OCI-LY7 (cell line): ENCODE measurements around the gene COA8. TPM values are rescaled to one million over a fixed set of nuclear protein-coding genes. Genes with fewer than 3 reads are reported as not detected.
A peak's percentile ranks its signal among the peaks of the same experiment; 100 is the strongest.

Source experiments
- BruUV-seq: library from RNA; stranded (reverse); fragments of 400-500 nt; replicated peaks from 2 replicates; lab custom pipeline; 2021; lab: Mats Ljungman, UMichigan
- CTCF ChIA-PET: fragments of 300-600 bp; sonication (Branson Sonifier 250); formaldehyde crosslinking; loops from one replicate; lab custom pipeline; 2022; ENCODE audit warnings: antibody characterized with exemption; ENCODE audit not compliant: unreplicated experiment; lab: Charles Lee
- POLR2A ChIA-PET: fragments of 300-600 bp; sonication (Branson Sonifier 250); formaldehyde crosslinking; loops from one replicate; lab custom pipeline; 2022; ENCODE audit warnings: antibody characterized with exemption; lab: Charles Lee
- DNase-seq: peaks from one replicate; pipeline ENCODE4 v3.0.0-alpha.2; 2015; ENCODE audit warnings: low spot score
- H2AFZ ChIP-seq: fragments of 200-600 bp; sonication (generic), shearing (Covaris generic); 2 replicates; pipeline ENCODE4 v1.6.1; 2014; ENCODE audit warnings: mild to moderate bottlenecking, antibody characterized with exemption, low read length, moderate library complexity
- H3K27ac ChIP-seq: fragments of 200-600 bp; sonication (generic); 2 replicates; pipeline ENCODE4 v1.5.1; 2014; ENCODE audit warnings: mixed run types, low read depth, mild to moderate bottlenecking, moderate library complexity, low read length, inconsistent platforms; ENCODE audit not compliant: poor library complexity, severe bottlenecking
- H3K36me3 ChIP-seq: fragments of 200-600 bp; sonication (generic); 2 replicates; pipeline ENCODE4 v1.6.1; 2014; ENCODE audit warnings: mild to moderate bottlenecking, antibody characterized with exemption, low read length, moderate library complexity, mixed read lengths; ENCODE audit not compliant: insufficient read depth
- H3K4me1 ChIP-seq: fragments of 200-600 bp; sonication (generic); 2 replicates; pipeline ENCODE4 v1.5.1; 2014; ENCODE audit warnings: mild to moderate bottlenecking, low read length; ENCODE audit not compliant: insufficient read depth, poor library complexity, severe bottlenecking
- H3K4me2 ChIP-seq: fragments of 200-600 bp; sonication (generic); 2 replicates; pipeline ENCODE4 v1.6.1; 2014; ENCODE audit warnings: mild to moderate bottlenecking, low read length
- H3K4me3 ChIP-seq: fragments of 200-600 bp; sonication (generic); 2 replicates; pipeline ENCODE4 v1.5.1; 2014; ENCODE audit warnings: mild to moderate bottlenecking, low read depth, low read length; ENCODE audit not compliant: poor library complexity, severe bottlenecking
- H3K79me2 ChIP-seq: fragments of 200-600 bp; sonication (generic); 2 replicates; pipeline ENCODE4 v1.6.1; 2016; ENCODE audit warnings: low read depth, mild to moderate bottlenecking, low read length, moderate library complexity, mixed read lengths; ENCODE audit not compliant: insufficient read depth
- H3K9me2 ChIP-seq: fragments of 200-600 bp; sonication (generic); 2 replicates; pipeline ENCODE4 v1.6.1; 2016; ENCODE audit warnings: mild to moderate bottlenecking, low read length, mixed read lengths; ENCODE audit not compliant: insufficient read depth
- H3K9me3 ChIP-seq: fragments of 200-600 bp; sonication (generic); 2 replicates; pipeline ENCODE4 v1.6.1; 2014; ENCODE audit warnings: mild to moderate bottlenecking, mixed run types, low read length, mixed read lengths
- H4K20me1 ChIP-seq: fragments of 200-600 bp; sonication (generic); 2 replicates; pipeline ENCODE4 v1.6.1; 2014; ENCODE audit warnings: mild to moderate bottlenecking, antibody characterized with exemption, low read length, moderate library complexity, mixed read lengths; ENCODE audit not compliant: insufficient read depth
- EZH2phosphoT487 ChIP-seq: fragments of 200-600 bp; sonication (generic); IDR thresholded peaks from 2 replicates; pipeline ENCODE4 v1.6.1; 2018; ENCODE audit warnings: low read depth, borderline replicate concordance, mild to moderate bottlenecking, mixed run types, antibody characterized with exemption, low read length, moderate library complexity, mixed read lengths
- intact Hi-C: fragments of 100-400 bp; cut with micrococcal nuclease; formaldehyde crosslinking; loops from one replicate; pipeline ENCODE4 v1.10.0; 2022; ENCODE audit not compliant: unreplicated experiment
- total RNA-seq, 2 experiments: library from RNA; depleted of rRNA in 1 of 2; stranded (reverse); fragments of >200 nt in 1 of 2; shearing (Covaris generic) in 1 of 2; gene quantifications; 2 replicates each; pipeline ENCODE4 v1.2.3, GENCODE V29; 2014 to 2022
- TF ChIP-seq, protein P1 (sequence below): fragments of 200-600 bp; sonication (generic); conservative IDR thresholded peaks from 2 replicates; pipeline ENCODE4 v1.5.1; 2014; ENCODE audit warnings: mild to moderate bottlenecking, antibody characterized with exemption, low read length, moderate library complexity, mixed read lengths

The COA8 gene
- total RNA-seq, 2 experiments from 2014 or later, result 18.7 to 33.0 TPM

DNA sequence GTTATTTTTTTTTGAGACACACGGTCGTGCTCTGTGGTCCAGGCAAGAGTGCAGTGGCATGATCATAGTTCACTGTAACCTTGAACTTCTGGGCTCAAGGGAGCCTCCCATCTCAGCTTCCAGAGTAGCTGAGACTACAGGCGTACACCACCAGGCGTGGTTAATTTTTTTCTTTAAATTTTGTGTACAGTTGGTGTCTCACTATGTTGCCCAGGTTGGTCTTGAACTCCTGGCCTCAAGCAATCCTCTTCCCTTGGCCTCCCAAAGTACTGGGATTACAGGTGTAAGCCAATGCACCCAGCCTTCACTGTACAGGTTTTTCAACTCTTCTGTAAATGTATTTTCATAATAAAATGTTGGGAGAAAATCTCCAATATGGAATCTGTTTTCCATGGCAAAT is 60.5 kb downstream of the COA8 start:
- H3K4me3 ChIP-seq, result no peak overlapping the region
- no peaks in the 10 kb centered on the region for H3K9me3 ChIP-seq
- intact Hi-C loops, result no loop called here
- peak overlapping the region; percentile 83; the same call in 1 of the 2 replicates for H3K4me2 ChIP-seq
- H3K27ac ChIP-seq, result no peak overlapping the region
- H3K36me3 ChIP-seq, result no peaks in the 10 kb centered on the region
- H3K9me2 ChIP-seq, result no peaks in the 10 kb centered on the region
- BruUV-seq, result no TSS peak
- ChIA-PET POLR2A (no interaction called here), CTCF (no interaction called here)
- H2AFZ ChIP-seq, result no peak overlapping the region
- H4K20me1 ChIP-seq, result no peaks in the 10 kb centered on the region
- no peaks in the 10 kb centered on the region for H3K79me2 ChIP-seq
- no peak for DNase-seq
- TF ChIP-seq EZH2phosphoT487, result no peak
- TF ChIP-seq, protein P1, sequence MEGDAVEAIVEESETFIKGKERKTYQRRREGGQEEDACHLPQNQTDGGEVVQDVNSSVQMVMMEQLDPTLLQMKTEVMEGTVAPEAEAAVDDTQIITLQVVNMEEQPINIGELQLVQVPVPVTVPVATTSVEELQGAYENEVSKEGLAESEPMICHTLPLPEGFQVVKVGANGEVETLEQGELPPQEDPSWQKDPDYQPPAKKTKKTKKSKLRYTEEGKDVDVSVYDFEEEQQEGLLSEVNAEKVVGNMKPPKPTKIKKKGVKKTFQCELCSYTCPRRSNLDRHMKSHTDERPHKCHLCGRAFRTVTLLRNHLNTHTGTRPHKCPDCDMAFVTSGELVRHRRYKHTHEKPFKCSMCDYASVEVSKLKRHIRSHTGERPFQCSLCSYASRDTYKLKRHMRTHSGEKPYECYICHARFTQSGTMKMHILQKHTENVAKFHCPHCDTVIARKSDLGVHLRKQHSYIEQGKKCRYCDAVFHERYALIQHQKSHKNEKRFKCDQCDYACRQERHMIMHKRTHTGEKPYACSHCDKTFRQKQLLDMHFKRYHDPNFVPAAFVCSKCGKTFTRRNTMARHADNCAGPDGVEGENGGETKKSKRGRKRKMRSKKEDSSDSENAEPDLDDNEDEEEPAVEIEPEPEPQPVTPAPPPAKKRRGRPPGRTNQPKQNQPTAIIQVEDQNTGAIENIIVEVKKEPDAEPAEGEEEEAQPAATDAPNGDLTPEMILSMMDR, result no peak
- H3K4me1 ChIP-seq, result peaks cover 58% of the 10 kb centered on the region

DNA sequence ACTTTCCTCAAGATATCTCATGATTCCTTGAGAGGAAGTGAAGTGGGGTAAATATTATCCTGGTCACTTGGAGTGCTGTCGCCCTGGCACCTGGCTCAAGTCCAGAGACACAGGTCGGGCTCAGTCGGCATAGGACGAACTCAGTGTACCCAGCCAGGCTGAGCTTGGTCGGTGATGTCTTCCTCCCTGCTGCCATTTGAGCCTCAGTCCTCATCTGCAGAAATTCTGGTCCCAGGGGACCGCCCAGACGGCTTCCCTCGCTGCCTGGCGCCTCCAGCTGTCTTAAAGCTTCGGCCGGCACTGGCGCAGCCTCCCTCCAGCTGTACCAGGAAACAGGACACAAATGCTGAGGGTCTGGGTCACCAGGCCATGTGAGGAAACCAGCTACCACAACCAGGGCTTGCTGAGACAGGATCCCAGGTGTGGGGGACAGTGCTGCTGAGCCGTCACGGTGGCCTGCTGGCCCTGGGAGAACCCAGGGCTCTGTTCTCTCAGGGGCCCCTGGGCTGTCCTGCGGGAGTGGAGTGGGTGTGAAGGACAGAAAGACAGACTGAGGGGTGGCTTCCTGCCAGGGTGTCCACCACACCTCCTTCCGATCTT is 61.2 kb downstream of the COA8 start:
- DNase-seq, result peak; percentile 69
- Histone ChIP-seq H3K27ac (peak overlapping the region; percentile 82), H3K79me2 (no peaks in the 10 kb centered on the region), H3K36me3 (no peaks in the 10 kb centered on the region), H3K4me3 (no peak overlapping the region), H3K9me2 (no peaks in the 10 kb centered on the region), H4K20me1 (no peaks in the 10 kb centered on the region), H2AFZ (peak overlapping the region; percentile 30; the same call in 1 of the 2 replicates), H3K9me3 (no peaks in the 10 kb centered on the region), H3K4me2 (peak overlapping the region; percentile 83), H3K4me1 (peaks cover 61% of the 10 kb centered on the region)
- BruUV-seq, result no TSS peak
- CTCF ChIA-PET, result no interaction called here
- POLR2A ChIA-PET, result interaction anchor here (0.7 to 1.0 kb wide), 2 partner anchors 11 to 22 kb away, joined by 3 read pairs; no protein-coding TSS in a partner anchor
- intact Hi-C loops, result loop anchor here (2.0 kb wide), 1 partner anchor 29 kb away; no protein-coding TSS in a partner anchor
- TF ChIP-seq EZH2phosphoT487, result no peak

DNA sequence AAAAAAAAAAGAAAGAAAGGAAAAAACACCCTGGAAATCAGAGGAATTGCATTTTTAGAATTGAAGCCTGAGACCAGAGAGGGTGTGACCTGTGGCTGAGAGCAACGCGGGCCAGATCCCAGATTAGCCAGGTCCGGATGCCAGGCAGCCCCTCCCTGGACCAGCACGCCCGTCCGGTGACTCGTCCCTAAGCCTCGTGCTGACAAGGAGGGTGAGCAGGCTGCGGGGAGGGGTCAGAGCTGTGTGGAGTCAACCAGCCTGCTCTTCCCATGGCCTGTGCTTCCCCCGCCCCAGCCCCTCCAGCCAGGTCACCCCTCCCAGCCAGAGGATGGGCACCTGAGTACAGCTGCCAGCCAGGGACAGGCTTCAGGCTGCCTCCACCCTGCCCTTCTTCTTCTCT is 62.1 kb downstream of the COA8 start:
- Histone ChIP-seq H4K20me1 (no peaks in the 10 kb centered on the region), H2AFZ (peak overlapping the region; percentile 93; the same call in 1 of the 2 replicates), H3K9me2 (no peaks in the 10 kb centered on the region), H3K4me2 (peak overlapping the region; percentile 83), H3K27ac (peak overlapping the region; percentile 82), H3K9me3 (no peaks in the 10 kb centered on the region), H3K79me2 (peaks cover 8% of the 10 kb centered on the region), H3K36me3 (no peaks in the 10 kb centered on the region), H3K4me1 (peaks cover 61% of the 10 kb centered on the region), H3K4me3 (peak overlapping the region; percentile 52)
- DNase-seq, result peak; percentile 22
- ChIA-PET POLR2A (interaction anchor here (0.7 kb wide), 1 partner anchor 22 kb away, joined by 3 read pairs; no protein-coding TSS in a partner anchor), CTCF (no interaction called here)
- intact Hi-C loops, result loop anchor here (2.0 to 5.0 kb wide), 3 partner anchors 30 to 1488 kb away; partner anchors contain the start of genes BAG5, COA8 and WDR20
- BruUV-seq, result no TSS peak
- TF ChIP-seq, protein P1, result no peak
- no peak for TF ChIP-seq EZH2phosphoT487
